Keratinocyte (primary cell): ENCODE results near the gene SMC2. TPM values are rescaled to one million over a fixed set of nuclear protein-coding genes. Genes with fewer than 3 reads are reported as not detected.

Experiments
- DNase-seq: peaks from one replicate; pipeline ENCODE4 v3.0.0-alpha.2; 2011; ENCODE audit warnings: low read depth, missing footprints, low spot score
- FAIRE-seq: peaks from 2 replicates; lab custom pipeline; 2011; peaks lifted over from hg19 to GRCh38; lab: Jason Lieb, UNC
- H2AFZ ChIP-seq: 2 replicates; pipeline ENCODE4 v1.6.0; 2012; ENCODE audit warnings: low read length, control low read depth, inconsistent platforms; ENCODE audit not compliant: control insufficient read depth
- H3K27ac ChIP-seq: 2 replicates; pipeline ENCODE4 v1.5.1; 2011; ENCODE audit warnings: low read length; ENCODE audit not compliant: control insufficient read depth, insufficient read depth
- H3K27me3 ChIP-seq: 3 replicates; pipeline ENCODE4 v1.6.0; 2011; ENCODE audit warnings: low read length; ENCODE audit not compliant: control insufficient read depth, insufficient read depth; ENCODE audit errors: extremely low read depth
- H3K36me3 ChIP-seq, 2 experiments: 2 replicates in 1 of 2; 3 replicates in 1 of 2; pipeline ENCODE4 v1.5.1; 2011; ENCODE audit warnings: low read length in 2 of 2, mild to moderate bottlenecking in 1 of 2; ENCODE audit not compliant: control insufficient read depth in 2 of 2, insufficient read depth in 2 of 2; ENCODE audit errors: extremely low read depth in 1 of 2
- H3K4me1 ChIP-seq: 3 replicates; pipeline ENCODE4 v1.5.1; 2011; ENCODE audit warnings: low read length; ENCODE audit not compliant: control insufficient read depth, insufficient read depth; ENCODE audit errors: extremely low read depth
- H3K4me2 ChIP-seq: 3 replicates; pipeline ENCODE4 v1.6.0; 2011; ENCODE audit warnings: low read depth, low read length; ENCODE audit not compliant: control insufficient read depth, insufficient read depth; ENCODE audit errors: extremely low read depth
- H3K4me3 ChIP-seq, 3 experiments: fragments of 200-600 bp in 1 of 3; sonication (generic) in 1 of 3; 2 replicates in 2 of 3; 3 replicates in 1 of 3; pipeline ENCODE4 v1.5.1; 2011 to 2016; ENCODE audit warnings: low read length in 3 of 3, mild to moderate bottlenecking in 3 of 3, control low read depth in 2 of 3, inconsistent platforms in 1 of 3, low read depth in 1 of 3, mixed read lengths in 1 of 3, mixed run types in 1 of 3, moderate library complexity in 1 of 3; ENCODE audit not compliant: control insufficient read depth in 2 of 3, insufficient read depth in 2 of 3; ENCODE audit errors: extremely low read depth in 1 of 3
- H3K79me2 ChIP-seq: 2 replicates; pipeline ENCODE4 v1.6.0; 2012; ENCODE audit warnings: low read length; ENCODE audit not compliant: control insufficient read depth, insufficient read depth
- H3K9ac ChIP-seq: 3 replicates; pipeline ENCODE4 v1.6.0; 2011; ENCODE audit warnings: low read length; ENCODE audit not compliant: control insufficient read depth, insufficient read depth; ENCODE audit errors: extremely low read depth
- H3K9me1 ChIP-seq: 3 replicates; pipeline ENCODE4 v1.6.0; 2011; ENCODE audit warnings: low read length; ENCODE audit not compliant: control insufficient read depth, insufficient read depth; ENCODE audit errors: extremely low read depth
- H3K9me3 ChIP-seq: 2 replicates; pipeline ENCODE4 v1.5.1; 2012; ENCODE audit warnings: low read depth, low read length; ENCODE audit not compliant: control insufficient read depth
- H4K20me1 ChIP-seq: 3 replicates; pipeline ENCODE4 v1.6.0; 2011; ENCODE audit warnings: low read length; ENCODE audit not compliant: control insufficient read depth, insufficient read depth; ENCODE audit errors: extremely low read depth
- CTCF ChIP-seq, 3 experiments: IDR thresholded peaks in 1 of 3; conservative IDR thresholded peaks in 1 of 3; optimal IDR thresholded peaks in 1 of 3; 2 replicates in 2 of 3; 3 replicates in 1 of 3; pipeline versions ENCODE3 to v1.5.1; 2011; ENCODE audit warnings: low read length in 3 of 3, mild to moderate bottlenecking in 3 of 3, moderate library complexity in 2 of 3, control low read depth in 1 of 3, inconsistent platforms in 1 of 3; ENCODE audit not compliant: insufficient read depth in 2 of 3; ENCODE audit errors: extremely low read depth in 1 of 3
- EZH2 ChIP-seq: IDR thresholded peaks from one replicate; pipeline ENCODE4 v1.6.1; 2012; ENCODE audit warnings: inconsistent platforms, mild to moderate bottlenecking, low read length, moderate library complexity
- dilution Hi-C: fragments of 300-500 bp; cut with MboI; formaldehyde crosslinking; loops from one replicate; pipeline ENCODE4 v1.7.0; 2020; ENCODE audit warnings: low sequenced_read_pairs; ENCODE audit not compliant: extremely low pct_ligation_motif_present
- polyA plus RNA-seq, 5 experiments: library from polyadenylated mRNA; depleted of rRNA in 3 of 5; stranded (reverse) in 3 of 5; stranded (forward) in 1 of 5; unstranded in 1 of 5; fragments of >200 nt; gene quantifications; 1 replicate in 1 of 5; 2 replicates in 3 of 5; 3 replicates in 1 of 5; pipeline versions ENCODE4 v1.2.1 to v1.2.3, GENCODE V29; 2011 to 2012; ENCODE audit warnings: missing spikeins in 2 of 5, low read depth in 1 of 5, low replicate concordance in 1 of 5

SMC2 gene
- polyA plus RNA-seq, 1 donor (not counting 4 experiments of a cell fraction or from before 2014, with no cell fraction given) = 13.9 TPM

- no peaks in the 10 kb centered on the region for H3K4me1 ChIP-seq
- TF ChIP-seq EZH2 = no peak
- no peak for TF ChIP-seq CTCF (optimal IDR thresholded peaks at IDR 0.05 in 1 of 3, IDR thresholded peaks at IDR 0.05 in 1 of 3, conservative IDR thresholded peaks at IDR 0.05 in 1 of 3; ENCODE audit: extremely low read depth in 1 of 3, insufficient read depth in 2 of 3, low read length in 3 of 3)
- no peaks in the 10 kb centered on the region for H4K20me1 ChIP-seq
- no peaks in the 10 kb centered on the region for H3K79me2 ChIP-seq
- H3K9me3 ChIP-seq = no peaks in the 10 kb centered on the region
- no peak overlapping the region for H3K27ac ChIP-seq
- DNase-seq = no peak
- no peak overlapping the region for H3K9ac ChIP-seq
- H3K9me1 ChIP-seq = no peaks in the 10 kb centered on the region
- no peak overlapping the region for H3K4me2 ChIP-seq
- no peak overlapping the region for H3K4me3 ChIP-seq
- H3K27me3 ChIP-seq = no peaks in the 10 kb centered on the region
- dilution Hi-C loops = no loop called here
- no peak overlapping the region for H2AFZ ChIP-seq
- H3K36me3 ChIP-seq = peaks cover 0 to 9% of the 10 kb centered on the region in 2 experiments
- FAIRE-seq = no peak
These were observed 16.4 kb downstream of the SMC2 start for GRCh38 chr9:104110509-104110908.

- H3K9me1 ChIP-seq = no peaks in the 10 kb centered on the region
- H3K4me1 ChIP-seq = no peaks in the 10 kb centered on the region
- DNase-seq = no peak
- H3K27me3 ChIP-seq = no peaks in the 10 kb centered on the region
- TF ChIP-seq CTCF (optimal IDR thresholded peaks at IDR 0.05 in 1 of 3, IDR thresholded peaks at IDR 0.05 in 1 of 3, conservative IDR thresholded peaks at IDR 0.05 in 1 of 3; ENCODE audit: extremely low read depth in 1 of 3, insufficient read depth in 2 of 3, low read length in 3 of 3) (no peak), EZH2 (no peak)
- no peak overlapping the region for H3K4me2 ChIP-seq
- peaks cover 0 to 13% of the 10 kb centered on the region in 2 experiments for H3K36me3 ChIP-seq
- H4K20me1 ChIP-seq = no peaks in the 10 kb centered on the region
- H3K79me2 ChIP-seq = no peaks in the 10 kb centered on the region
- H3K4me3 ChIP-seq = no peak overlapping the region
- H3K9me3 ChIP-seq = no peaks in the 10 kb centered on the region
- H3K27ac ChIP-seq = no peak overlapping the region
- dilution Hi-C loops = no loop called here
- FAIRE-seq = no peak
- H3K9ac ChIP-seq = no peak overlapping the region
- H2AFZ ChIP-seq = no peak overlapping the region
These were observed 24.8 kb downstream of the SMC2 start for GRCh38 chr9:104118916-104119315.
